Measurements from ENCODE around the gene BCL11B.

The BCL11B gene

DNA sequence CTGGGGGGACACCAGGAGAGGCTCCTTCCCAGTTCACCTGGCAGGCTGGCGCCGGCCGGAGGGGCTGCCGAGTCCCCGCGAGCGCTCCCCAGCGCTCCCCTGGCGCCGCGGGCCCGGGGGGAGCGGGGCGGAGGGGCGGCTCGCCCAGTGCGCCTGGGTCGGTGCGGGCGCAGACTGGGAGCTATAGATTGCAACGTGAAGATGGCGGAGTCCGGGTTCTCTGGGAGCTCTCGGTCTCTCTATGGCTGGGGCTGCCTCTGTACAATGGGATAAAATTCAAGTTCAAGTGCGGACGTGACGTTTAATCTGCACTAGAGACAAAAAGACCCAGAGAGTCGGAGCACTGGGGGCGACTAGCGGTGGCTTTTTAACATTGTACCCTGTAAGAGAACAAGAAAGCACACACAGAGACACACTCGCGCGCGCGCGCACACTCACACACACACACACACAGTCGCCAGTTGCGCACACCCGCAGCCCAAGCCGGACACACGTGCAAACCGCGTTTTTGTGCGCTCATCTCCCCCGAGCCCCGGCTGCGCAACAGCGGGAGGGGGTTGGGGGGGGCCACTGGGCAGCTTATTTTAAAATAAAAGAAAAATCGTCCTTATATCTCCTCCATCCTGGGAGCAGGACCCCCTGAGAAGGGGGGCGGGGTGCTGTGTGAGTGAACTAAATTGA is at the start of gene BCL11B:
Gene BCL11B, minus strand, starts transcription at position 247 of the 681 bp plus-strand sequence. CDS start 979 bp downstream, outside the sequence.
- DNase-seq (ENCODE audit: low read depth): peak; percentile 7

DNA sequence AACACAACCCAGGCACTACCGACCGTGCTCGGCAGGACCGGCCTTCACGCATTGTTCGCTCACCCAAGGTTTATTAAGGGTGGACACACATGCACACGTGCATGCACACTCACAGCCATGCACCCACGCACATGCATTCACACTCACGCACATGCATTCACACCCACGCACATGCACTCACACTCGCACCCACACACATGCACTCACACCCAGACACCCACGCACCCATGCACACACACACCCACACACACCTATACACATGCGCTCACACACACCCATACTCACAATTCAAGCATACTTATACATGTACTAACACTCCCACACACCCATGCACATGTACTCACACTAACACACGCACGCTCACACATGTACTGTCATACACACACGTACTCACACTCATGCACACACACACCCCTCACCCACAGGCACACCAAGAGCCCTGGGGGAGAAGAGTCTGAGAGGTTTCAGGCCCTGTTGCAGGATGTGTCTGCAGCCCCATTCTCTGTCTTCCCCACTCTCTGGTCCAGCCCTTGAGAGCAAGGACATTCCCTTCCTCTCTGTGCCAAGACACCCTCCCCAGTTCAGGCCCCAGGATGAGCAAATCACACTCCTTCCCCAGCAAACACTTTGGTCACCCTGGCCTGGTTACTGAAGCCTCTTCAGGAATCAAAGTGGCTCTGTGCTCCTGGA is 49.4 kb upstream of the BCL11B start:
- DNase-seq (ENCODE audit: low read depth): no peak

DNA sequence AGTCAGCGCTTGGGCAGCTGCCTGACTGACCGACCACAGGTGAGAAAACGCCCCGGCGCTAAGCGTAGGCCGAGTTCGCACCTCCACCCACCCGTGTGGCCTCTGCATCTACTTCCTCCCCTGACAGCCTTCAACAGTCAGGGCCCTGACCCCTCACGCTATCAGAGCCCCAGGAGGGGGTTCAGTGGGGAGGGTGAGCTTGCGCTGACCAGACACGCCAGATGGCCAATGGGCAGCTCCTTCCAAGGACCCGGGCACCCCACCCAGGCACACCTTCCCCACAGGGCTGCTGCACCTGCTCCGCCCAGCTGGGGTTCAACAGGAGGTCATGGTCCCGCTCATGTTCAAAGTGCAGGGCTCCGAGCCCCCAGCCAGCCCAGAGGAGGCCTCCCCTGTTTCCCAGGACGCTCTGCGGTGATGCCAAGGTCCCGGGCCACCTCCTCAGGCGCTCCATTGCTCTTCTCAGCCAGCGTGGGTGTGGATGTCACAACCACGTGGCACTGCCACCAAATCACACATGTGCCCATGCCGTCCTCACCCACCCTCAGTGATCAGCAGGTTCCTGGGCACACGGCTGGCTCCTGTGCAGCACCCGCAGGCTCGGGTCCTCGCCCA is 48.7 kb upstream of the BCL11B start:
- no peak for DNase-seq (ENCODE audit: low read depth)

DNA sequence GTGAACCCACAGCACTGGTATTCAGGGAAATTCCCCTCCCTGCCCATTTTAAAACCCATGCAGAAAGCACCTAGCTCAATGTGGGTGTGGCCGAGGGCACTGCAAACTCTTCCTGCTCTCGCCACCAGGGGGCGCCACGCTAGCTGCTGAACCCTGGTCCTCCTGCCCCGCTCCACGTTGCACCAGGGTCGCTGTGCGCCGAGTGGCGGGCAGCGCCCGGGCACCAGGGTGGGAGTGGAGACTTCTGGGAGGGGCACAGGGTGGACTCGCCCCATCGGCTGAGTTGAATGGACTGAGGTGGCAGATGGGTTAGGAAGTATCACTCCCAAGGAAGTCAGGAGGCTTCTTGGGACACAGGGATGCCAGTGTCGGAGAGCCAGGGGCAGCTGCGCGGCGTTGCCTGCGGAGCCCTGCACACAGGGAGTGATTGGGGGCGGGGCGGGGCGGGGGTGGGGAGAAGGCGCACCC is 48.1 kb upstream of the BCL11B start:
- DNase-seq (ENCODE audit: low read depth): no peak

DNA sequence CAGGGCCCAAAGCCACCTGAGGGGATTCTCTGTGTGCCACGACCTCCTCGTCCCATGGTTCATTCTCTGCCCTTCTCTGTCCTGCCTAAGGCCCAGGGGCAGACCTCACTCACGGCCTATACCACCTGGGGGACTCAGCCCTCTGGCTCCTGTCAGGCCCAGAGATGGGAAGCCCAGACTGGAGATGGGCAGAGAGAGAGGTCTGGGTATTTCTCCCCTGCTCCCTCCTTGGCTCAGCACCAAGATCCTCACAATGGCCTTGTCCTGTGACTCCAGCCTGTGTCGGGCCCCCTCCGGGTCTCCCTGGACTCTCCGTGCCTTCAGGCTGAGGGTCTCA is 46.9 kb upstream of the BCL11B start:
- no peak for DNase-seq (ENCODE audit: low read depth)

DNA sequence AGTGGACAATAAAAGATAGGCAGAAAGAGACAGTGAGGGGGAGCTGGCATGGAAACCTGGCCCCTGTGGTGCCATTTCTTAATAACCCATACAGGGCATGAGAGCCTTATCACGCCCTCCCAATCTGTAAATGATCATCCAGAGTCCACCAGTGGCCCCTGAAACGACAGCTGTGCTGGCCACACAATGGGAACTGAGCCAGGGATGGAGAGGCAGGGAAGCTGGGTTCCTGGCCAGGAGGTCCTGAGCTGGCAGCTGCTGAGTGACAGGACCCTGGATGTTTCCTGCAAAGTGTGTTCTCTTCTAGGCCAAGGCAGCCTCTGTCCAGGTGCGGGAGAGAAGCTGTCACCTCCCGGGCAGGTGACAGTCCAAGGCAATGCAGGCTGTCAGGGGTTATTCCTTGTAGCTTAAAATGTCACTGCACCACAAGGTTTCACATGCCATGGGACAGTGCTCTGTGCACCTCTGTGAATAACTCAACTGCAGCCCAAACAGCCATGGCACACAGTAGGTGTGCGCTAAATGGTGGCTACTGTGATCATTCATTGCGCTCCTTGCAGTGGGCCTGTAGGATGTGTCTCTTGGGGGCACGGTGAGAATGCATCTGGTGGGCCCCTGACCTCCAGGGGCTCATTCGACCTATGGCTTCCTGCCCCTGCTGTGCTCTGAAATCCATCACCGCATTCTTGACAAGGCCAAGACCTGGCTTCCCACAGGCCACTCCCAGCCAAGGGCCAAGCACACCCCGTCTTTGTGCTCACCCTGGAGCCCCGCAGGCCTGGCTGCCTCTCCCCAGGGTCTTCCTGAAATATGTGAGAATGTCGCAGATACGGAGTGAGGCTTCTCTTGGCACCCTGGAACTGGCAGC is 46.3 kb upstream of the BCL11B start:
- no peak for DNase-seq (ENCODE audit: low read depth)

DNA sequence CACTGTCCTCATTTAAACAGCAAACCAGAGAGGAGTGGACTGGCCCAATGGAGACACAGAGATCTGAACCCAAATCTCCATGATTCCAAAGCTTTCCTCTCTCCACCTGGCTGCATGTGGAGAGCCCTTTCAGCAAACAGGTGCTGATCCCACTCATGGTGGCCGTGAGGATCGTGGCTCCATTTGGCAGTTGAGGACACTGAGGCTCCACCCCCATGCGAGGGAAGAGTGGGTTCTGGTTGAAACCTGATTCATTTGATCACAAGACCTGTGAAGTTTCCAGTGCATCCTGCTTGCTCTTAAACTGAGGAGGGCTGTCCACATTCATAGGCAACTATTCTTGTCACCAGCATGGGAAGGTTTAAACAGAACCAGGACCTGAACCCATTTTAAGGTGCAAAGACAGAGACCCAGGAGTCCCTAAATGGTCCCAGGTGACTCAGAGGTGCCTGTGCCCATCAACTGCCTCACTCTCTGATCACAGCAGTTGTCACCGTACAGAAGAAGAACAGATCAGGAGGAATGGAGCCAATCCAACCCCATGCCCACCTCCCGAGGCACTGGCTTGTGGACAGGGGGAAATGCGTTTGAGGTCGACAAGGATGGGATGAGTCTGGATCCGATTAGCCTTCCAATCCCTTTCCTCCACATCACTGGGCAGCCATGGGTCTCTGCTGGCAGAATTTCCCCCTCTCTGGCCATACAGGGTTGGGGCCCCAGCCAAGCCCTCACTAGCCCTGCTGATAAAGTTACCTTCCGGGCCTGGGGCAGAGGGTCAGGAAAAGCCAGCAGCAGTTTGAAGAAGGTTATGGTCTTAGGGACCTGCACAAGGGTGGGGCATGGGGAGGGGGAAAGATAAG is 45.5 kb upstream of the BCL11B start:
- no peak for DNase-seq (ENCODE audit: low read depth)

DNA sequence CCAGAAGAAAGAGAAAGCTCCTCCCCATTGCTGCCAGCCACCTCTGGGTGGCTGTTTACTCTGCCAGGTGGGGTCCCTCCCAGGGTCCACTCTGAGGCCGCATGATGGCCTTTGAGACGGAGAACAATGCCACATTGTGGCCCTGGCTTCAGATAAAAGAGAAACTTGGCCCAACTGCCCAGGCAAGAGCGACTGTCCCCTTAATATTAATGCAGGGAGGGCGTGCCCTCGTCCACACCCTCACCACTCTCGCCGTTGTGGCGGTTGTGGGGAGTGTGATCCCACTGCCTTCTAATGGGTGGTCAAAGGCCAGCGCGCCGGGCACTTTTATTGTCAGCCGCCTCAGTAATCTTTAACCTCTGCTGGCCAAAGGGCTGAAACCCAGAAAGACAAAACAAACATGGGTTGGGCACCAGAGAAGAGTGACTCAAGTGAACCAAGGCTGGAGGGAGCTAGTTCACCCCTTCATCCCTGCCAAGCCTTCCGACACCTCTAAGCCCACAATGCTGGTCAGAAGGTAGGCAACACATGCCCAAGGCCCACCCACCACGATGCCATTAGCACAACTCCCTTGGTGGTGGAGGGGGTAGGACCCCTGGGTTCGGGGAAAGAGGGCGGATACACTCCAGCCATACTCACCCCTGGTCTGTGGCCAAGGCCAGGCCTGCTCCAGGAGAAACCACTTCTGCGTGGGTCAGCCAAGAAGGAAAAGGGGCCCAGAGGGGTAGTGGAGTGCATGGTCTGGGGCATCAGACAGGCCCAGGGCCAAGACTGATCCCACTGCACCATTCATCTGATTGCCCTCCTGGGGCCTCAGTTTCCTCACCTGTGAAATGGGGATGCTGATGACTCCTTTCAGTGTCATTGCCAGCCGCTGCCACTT is 44.5 kb upstream of the BCL11B start:
- no peak for DNase-seq (ENCODE audit: low read depth)

DNA sequence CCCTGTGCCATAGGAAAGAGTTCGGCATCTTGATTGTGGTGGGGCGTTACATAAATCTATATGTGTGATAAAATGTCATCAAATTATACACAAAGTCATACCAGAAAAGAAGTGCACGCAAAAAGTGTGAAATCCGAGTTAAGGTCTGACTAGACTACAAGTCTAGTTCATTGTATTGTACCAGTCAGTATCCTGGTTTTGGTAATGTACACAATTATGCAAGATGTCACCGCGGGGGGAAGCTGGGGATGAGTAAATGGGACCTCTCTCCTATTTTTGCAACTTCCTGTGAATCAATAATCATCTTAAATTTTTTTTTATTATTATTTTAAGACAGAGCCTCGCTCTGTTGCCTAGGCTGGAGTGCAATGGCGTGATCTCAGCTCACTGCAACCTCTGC is 43.2 kb upstream of the BCL11B start:
- DNase-seq (ENCODE audit: low read depth): no peak

DNA sequence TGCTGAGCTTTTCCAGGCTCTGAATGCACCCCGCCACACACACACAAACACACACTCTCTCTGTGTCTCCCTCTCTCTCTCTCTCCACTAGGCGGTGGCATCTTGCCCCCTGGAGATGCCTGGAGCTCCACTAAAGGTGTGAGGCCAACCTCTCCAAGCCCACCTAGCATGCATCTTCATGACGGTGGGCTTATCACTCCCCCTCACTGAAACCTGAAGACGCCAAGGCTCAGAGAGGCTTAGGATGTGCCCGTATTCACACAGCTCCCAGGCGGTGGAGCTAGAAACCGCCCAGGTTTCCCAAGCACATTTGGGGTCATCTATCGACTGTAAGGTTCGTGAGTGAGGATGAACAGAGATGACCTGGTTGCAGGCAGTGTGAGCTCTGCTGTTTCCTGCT is 42.6 kb upstream of the BCL11B start:
- no peak for DNase-seq (ENCODE audit: low read depth)

DNA sequence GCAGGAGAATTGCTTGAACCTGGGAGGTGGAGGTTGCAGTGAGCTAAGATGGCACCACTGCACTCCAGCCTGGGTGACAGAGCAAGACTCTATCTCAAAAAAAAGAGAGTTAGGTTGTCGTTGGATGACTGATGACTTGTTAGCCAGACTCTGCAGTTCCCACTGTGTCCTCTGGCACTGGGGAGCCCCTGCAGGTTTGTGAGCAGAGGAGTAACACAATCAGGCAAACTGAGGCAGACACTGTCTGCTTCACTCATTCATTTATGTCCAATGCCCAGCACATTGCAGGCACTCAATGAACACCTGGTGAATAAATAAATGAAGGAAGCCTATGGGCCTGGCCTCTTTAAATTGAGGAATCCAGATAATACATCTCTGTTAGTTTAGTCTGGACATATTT is 41.2 kb upstream of the BCL11B start:
- DNase-seq (ENCODE audit: low read depth): no peak

DNA sequence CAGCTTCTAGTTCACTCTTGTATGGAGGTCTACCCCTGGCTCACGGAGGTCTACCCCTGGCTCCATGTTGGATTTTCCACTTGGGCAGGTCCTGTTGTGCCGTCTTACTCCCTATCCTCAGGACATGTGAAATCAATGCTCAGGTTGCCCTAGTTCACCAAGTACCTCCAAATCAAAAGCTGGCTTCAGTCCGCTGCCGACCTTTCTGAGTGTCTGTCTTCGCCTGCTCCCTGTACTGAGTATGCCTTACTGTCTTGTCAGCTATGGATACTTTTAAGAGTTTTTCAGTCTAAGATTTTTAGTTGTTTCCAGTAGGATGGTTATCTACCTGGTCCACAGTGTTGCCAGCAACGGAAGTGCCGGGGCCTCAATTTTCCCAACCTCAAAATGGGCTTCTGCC is 40.1 kb upstream of the BCL11B start:
- DNase-seq (ENCODE audit: low read depth): no peak

DNA sequence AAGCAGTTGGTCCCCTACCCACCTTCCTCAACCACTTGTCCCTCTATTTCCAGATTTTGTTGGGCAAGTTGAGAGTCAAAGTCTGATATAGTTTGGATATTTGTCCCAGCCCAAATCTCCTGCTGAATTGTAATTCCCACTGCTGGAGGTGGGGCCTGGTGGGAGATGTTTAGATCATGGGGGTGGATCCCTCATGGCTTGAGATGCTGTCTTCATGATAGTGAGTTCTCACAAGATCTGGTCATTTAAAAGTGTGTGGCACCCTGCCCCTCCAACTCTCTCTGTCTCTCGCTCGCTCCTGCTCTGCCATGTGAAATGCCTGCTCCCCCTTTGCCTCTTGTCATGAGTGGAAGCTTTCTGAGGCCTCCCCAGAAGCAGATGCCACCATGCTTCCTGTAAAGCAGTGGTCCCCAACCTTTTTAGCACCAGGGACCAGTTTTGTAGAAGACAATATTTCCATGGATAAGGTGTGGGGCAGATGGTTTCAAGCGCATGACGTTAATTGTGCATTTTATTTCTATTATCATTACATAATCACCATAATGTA is 37.3 kb upstream of the BCL11B start:
- DNase-seq (ENCODE audit: low read depth): no peak

DNA sequence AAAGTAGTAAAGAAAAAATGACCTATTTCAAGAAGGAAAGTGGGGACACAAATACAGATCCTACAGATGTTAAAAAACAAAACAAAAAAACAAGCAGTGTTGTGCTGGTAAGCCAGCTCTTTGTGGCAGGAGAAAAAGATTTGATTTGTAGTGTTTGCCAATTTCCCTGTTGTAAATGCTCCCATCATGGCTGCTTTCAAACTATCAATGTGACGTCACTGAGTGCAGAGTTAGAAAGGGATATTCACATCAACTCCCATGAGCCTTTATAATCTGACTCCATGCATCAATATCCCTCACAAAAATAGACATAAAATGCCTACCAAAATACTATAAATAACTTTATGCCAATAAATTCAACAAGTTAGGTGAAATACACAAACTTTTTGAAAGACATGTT is 32.2 kb upstream of the BCL11B start:
- no peak for DNase-seq (ENCODE audit: low read depth)

DNA sequence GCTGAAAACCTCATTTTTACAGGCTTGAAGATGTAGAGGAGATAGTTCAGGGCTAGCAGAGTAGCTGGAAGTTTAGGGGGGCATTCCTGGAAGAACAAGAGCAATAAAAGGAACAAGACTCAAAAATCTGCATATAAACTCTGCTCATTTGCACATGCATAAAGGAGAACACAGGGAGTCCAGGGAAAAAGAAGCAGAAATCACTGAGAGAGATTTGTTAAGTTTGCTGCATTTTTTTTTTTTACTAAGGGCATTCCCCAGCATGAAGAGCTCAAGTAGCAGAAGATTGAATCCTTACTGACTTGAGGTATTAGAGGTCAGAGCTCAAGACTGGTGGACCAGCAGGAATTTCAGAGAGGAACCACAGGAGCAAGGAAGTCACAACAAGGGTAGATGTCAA is 28.2 kb upstream of the BCL11B start:
- DNase-seq (ENCODE audit: low read depth): no peak

DNA sequence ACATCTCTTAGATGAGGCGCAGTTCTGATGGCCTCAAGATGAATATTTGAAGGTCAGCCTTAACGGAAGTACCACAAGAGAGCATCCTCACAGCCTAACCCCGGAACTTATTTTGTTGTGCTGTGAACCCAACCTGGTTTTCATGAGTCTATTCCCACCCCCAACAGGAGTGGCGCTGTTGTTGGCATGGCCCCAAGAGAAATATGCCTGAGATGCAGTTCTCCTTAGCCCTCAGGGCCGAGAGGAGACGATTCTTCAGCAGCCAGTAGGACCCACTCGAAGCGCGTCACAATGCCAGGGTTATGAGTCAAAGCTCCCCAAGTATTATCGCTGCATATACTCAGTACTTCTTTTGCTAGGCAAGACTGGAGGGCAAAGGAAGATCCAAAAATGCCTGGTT is 24.5 kb upstream of the BCL11B start:
- DNase-seq (ENCODE audit: low read depth): no peak

DNA sequence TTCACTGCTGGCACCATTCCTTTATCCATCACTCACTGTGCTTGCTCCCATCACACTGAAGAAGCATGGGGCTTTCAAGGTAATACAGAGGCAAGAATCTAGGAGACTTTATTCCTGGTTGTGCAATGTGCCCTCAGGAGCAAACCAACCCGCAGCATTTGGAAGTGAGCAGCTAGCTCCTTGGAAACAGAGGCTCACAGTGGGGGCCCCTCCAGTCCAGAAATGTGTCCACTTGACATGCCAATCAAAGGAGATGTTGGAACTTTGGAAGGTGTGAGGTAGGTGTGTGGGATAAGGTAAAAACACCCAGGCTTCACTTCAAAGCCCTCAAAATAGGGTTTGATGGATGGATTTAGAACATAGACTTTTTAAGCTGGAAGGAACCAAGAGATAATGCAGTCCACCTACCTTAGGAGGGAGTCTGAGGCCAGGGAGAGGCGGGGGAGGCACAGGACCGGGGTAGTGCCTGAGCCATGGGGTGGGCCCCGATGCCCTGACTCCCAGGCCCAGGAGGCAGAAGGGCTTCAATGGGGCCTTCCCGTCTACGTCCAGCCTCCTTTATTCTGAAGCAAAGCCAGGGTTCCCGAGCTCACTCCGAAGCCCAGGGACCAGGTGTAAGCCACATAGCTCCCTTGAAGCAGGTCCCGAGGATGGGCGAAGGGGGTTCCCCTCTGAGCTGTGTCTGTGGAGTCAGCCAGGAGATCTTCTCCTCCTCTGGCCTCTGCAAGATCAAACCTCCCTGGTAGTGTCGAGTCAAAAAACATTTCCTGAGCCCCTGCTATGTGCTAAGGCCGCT is 17.6 kb upstream of the BCL11B start:
- no peak for DNase-seq (ENCODE audit: low read depth)

DNA sequence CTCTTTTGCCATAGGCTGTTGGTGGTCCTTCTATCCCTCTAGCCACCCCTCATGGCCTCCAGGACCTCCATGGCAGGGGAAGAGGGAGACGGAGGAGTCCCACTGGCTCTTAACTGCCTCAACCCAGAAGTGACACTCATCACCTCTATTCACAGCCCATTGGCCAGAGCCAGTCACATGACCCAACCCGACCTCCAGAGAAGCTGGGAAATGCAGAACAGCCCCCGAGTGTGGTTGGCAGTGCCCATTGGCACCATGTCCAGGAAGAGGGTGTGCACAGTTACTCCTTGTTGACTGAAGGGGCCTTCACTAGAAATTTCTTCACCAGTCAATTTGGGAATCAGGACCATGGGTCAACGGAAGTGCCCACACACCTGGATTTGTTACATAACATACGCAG is 17.0 kb upstream of the BCL11B start:
- DNase-seq (ENCODE audit: low read depth): no peak

DNA sequence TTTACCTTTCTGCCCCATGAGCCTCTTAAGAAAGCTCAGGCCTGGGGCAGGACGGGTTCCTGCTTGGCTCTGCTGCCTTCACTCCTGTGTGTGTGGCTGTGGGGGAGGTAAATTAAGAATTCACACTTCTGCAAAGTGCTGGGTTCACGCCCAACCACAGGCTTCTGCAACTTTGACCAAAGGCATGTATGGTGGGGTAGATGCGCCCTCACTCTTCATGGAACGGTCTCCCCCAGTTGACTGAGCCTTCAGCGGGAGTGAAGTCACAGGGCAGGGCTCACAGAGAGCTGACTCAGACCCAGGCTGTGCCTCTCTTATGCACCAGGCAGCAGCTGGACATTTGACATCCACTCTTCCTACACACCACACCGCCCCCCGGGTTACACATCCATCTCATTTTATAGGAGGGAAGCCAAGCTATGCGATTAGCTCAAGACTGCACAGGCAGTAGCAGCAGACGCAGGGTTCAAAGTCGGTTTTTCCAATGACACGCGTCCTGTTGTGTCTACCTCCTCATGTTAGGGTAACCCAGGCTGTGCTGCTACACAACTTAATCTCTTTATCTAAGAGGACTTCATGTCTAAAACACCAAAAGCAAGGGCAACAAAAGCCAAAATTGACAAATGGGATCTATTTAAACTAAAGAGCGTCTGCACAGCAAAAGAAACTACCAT is 15.4 kb upstream of the BCL11B start:
- DNase-seq (ENCODE audit: low read depth): no peak
